NOMO-1 treated with dmso at 0.1 percent for 144 hours (cell line): ENCODE data around the gene PPP1R12C.

Experiments
- DNase-seq: peaks from one replicate; lab custom pipeline; 2025; ENCODE audit not compliant: unreplicated experiment; lab: John Stamatoyannopoulos, UW

PPP1R12C gene

GRCh38 chr19:55146705-55147273, 29.4 kb upstream of the PPP1R12C start:
- DNase-seq: no peak

- DNase-seq: peak; percentile 38
These were observed 28.8 kb upstream of the PPP1R12C start for GRCh38 chr19:55146078-55146704.

GRCh38 chr19:55145232-55145631, 27.8 kb upstream of the PPP1R12C start:
- peak; percentile 61 for DNase-seq

- no peak for DNase-seq
These were observed 24.3 kb upstream of the PPP1R12C start for GRCh38 chr19:55141696-55142095.

GRCh38 chr19:55137915-55138314, 20.5 kb upstream of the PPP1R12C start:
- no peak for DNase-seq

- DNase-seq: no peak
These were observed 19.1 kb upstream of the PPP1R12C start for GRCh38 chr19:55136399-55137102.

GRCh38 chr19:55134736-55135135, 17.3 kb upstream of the PPP1R12C start:
- no peak for DNase-seq

GRCh38 chr19:55133639-55134444, 16.4 kb upstream of the PPP1R12C start:
- peak; percentile 8 for DNase-seq

GRCh38 chr19:55132453-55133129, 15.2 kb upstream of the PPP1R12C start:
- DNase-seq: no peak

- DNase-seq: no peak
These were observed 14.0 kb upstream of the PPP1R12C start for GRCh38 chr19:55131421-55131820.

- no peak for DNase-seq
These were observed 1.6 kb upstream of the PPP1R12C start for GRCh38 chr19:55119053-55119452.

GRCh38 chr19:55118401-55118991, 1.1 kb upstream of the PPP1R12C start:
- DNase-seq: no peak

- DNase-seq: peak; percentile 98
These were observed 390 bp upstream of the PPP1R12C start for GRCh38 chr19:55117663-55118391.

- peak; percentile 66 for DNase-seq
These were observed 1.1 kb downstream of the PPP1R12C start for GRCh38 chr19:55116232-55116858.

GRCh38 chr19:55115446-55116065, 1.9 kb downstream of the PPP1R12C start:
- DNase-seq: no peak

GRCh38 chr19:55114566-55115145, 2.8 kb downstream of the PPP1R12C start:
- DNase-seq: no peak

GRCh38 chr19:55113570-55114039, 3.8 kb downstream of the PPP1R12C start:
- DNase-seq: no peak

GRCh38 chr19:55112777-55113569, 4.5 kb downstream of the PPP1R12C start:
- no peak for DNase-seq
